Measurements from ENCODE around the gene ADAM23.

DNA sequence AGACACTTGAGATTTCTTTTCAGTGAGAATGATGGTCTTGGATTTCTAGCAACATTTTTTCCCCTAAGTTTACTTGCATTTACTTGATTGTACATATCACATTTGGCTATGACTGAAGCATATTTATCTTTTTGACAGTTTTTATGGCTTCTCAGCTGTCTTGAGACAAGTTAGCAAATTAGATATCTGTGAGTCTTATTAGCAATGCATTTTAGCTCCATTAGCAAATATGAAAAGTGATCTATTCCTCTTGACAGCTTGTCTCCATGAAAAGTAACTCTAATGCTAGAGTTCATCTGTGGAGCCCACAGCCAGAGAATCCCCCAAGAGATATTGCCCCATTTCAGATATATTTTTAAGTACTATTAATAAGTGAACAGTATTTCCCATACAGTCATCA is 126.9 kb downstream of the ADAM23 start:
- TF ChIP-seq CTCF (IDR thresholded peaks at IDR 0.05): no peak
- no peak for TF ChIP-seq POLR2A (IDR thresholded peaks at IDR 0.05)
- no peak for TF ChIP-seq POLR2AphosphoS5 (IDR thresholded peaks at IDR 0.05)

Data from prostate gland (tissue), 2 donors.